ENCODE results near the gene PDE6A.
"Not testable (repeated sequence)": the region's sequence is repeated elsewhere in the genome, so short reads cannot be mapped to it uniquely, and the experiment has no call there.

PDE6A gene

GRCh38 chr5:149888280-149888679, 56.3 kb downstream of the PDE6A start:
- no peak for DNase-seq

GRCh38 chr5:149887622-149888183, 56.9 kb downstream of the PDE6A start:
- no peak for DNase-seq

- DNase-seq = no peak
These were observed 57.7 kb downstream of the PDE6A start for GRCh38 chr5:149886692-149887470.

GRCh38 chr5:149886060-149886459, 58.5 kb downstream of the PDE6A start:
- DNase-seq = no peak

- no peak for DNase-seq
These were observed 59.1 kb downstream of the PDE6A start for GRCh38 chr5:149885513-149885912.

GRCh38 chr5:149883550-149883949, 61.0 kb downstream of the PDE6A start:
- DNase-seq = no peak

- not testable (repeated sequence) for DNase-seq
These were observed 62.0 kb downstream of the PDE6A start for GRCh38 chr5:149882633-149883032.

- DNase-seq = no peak
These were observed 62.7 kb downstream of the PDE6A start for GRCh38 chr5:149881874-149882273.

GRCh38 chr5:149881069-149881622, 63.4 kb downstream of the PDE6A start:
- DNase-seq = no peak

- not testable (repeated sequence) for DNase-seq
These were observed 65.0 kb downstream of the PDE6A start for GRCh38 chr5:149879593-149879992.

GRCh38 chr5:149878371-149878770, 66.2 kb downstream of the PDE6A start:
- DNase-seq = no peak

GRCh38 chr5:149873896-149874295, 70.7 kb downstream of the PDE6A start:
- DNase-seq = no peak

- DNase-seq = no peak
These were observed 72.1 kb downstream of the PDE6A start for GRCh38 chr5:149872351-149873040.

GRCh38 chr5:149871471-149871870, 73.1 kb downstream of the PDE6A start:
- no peak for DNase-seq

- no peak for DNase-seq
These were observed 73.9 kb downstream of the PDE6A start for GRCh38 chr5:149870697-149871096.

GRCh38 chr5:149870232-149870631, 74.4 kb downstream of the PDE6A start:
- DNase-seq = no peak

GRCh38 chr5:149869411-149869821, 75.2 kb downstream of the PDE6A start:
- no peak for DNase-seq

GRCh38 chr5:149865746-149866145, 78.8 kb downstream of the PDE6A start:
- no peak for DNase-seq

- no peak for DNase-seq
These were observed 80.8 kb downstream of the PDE6A start for GRCh38 chr5:149863830-149864229.

- no peak for DNase-seq
These were observed 81.4 kb downstream of the PDE6A start for GRCh38 chr5:149863176-149863575.

- no peak for DNase-seq
These were observed 83.7 kb downstream of the PDE6A start for GRCh38 chr5:149860801-149861322.

- no peak for DNase-seq
These were observed 84.8 kb downstream of the PDE6A start for GRCh38 chr5:149859746-149860145.

GRCh38 chr5:149858481-149858880, 86.1 kb downstream of the PDE6A start:
- DNase-seq = not testable (repeated sequence)

GRCh38 chr5:149857499-149857898, 87.1 kb downstream of the PDE6A start:
- DNase-seq = no peak
